Nucleus accumbens (tissue), 56 donors: ENCODE measurements around the gene DISC1.

Experiments used
- DNase-seq, 56 donors: peaks; one replicate each; lab custom pipeline; 2025; lab: John Stamatoyannopoulos, UW

The DISC1 gene

DNA sequence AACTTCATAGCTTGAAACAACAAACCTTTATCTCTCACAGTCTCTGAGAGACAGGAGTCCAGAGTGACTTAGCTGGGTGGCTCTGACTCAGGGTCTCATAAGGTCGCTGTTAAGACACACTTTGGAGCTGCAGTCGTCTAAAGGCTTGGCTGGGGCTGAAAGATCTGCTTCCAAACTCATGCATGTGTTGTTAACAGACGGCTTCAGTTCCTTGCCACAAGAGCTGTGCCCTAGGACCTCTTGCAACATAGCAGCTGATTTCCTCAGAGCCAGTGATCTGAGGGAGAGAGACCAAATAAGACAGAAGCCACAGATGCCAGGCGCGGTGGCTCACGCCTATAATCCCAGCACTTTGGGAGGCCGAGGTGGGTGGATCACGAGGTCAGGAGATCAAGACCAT is 176.8 kb downstream of the DISC1 start:
- peak in 5 of 56 donors; percentile 6 to 14 (median 10) for DNase-seq

- peak in 41 of 56 donors; percentile 2 to 70 (median 22) for DNase-seq
These were observed 180.3 kb downstream of the DISC1 start for GRCh38 chr1:231806623-231807495.

DNA sequence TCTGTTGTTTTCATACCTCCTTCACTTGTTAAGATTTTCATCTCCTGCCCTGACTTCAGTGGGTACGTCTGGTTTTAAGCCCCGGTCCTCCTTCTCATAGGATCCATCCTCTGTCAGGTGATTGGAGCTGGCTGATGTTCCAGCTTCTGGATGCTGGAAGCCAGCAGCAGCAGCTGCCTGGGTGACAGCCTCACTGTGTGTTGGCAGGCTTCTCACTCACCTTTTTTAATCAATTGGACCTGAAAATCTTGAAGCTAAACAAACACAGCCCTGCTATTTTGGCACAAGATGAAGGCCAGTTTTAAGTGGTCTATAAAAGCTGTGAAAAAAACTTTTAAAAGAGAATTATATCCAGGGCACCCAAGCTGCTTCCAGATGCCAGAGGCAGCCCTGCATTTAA is 181.0 kb downstream of the DISC1 start:
- peak in 2 of 56 donors; percentile 2 to 6 for DNase-seq

- no peak for DNase-seq
These were observed 181.5 kb downstream of the DISC1 start for GRCh38 chr1:231808116-231808515.

DNA sequence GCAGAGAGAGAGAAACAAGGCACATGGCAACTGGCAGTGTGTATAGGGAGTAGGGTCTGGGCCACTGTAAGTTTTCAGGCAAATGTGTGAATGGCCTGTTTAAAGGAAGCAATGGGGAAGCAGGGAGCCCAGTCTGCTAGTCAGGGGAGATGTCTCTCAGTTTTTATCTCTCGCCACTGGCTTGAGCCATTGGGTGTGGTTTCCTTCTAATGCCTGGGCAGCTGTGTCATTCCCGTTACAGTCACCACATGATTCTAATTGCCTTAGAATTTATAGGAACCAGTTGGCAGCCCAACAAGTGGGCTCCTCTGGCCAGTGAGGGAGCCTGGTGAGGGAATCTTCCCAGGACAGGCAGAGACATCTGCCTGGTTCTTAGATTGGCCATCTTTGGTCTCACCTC is 182.4 kb downstream of the DISC1 start:
- no peak for DNase-seq

DNA sequence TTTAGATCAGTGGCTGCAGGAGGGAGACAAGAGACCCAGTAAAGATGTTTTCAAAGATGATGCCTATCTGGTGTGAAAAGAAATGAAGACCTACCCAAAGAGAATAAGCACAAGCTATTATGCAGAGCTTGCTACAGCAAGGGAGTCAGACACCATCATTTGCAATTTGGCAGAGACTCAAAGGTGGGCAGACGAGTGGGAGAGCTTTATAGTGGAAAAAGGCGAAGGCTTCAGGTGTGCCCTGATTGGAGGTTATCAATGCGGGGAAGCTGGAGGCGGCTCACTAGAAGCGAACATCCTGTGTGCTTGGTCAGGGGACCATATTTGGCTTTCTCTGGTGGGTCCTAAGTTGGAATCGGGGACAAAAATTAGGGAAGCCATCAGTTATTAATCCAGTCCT is 183.8 kb downstream of the DISC1 start:
- DNase-seq, result peak in 1 of 56 donors; percentile 10

- DNase-seq, result no peak
These were observed 187.4 kb downstream of the DISC1 start for GRCh38 chr1:231814021-231814420.

- no peak for DNase-seq
These were observed 187.9 kb downstream of the DISC1 start for GRCh38 chr1:231814521-231814920.

DNA sequence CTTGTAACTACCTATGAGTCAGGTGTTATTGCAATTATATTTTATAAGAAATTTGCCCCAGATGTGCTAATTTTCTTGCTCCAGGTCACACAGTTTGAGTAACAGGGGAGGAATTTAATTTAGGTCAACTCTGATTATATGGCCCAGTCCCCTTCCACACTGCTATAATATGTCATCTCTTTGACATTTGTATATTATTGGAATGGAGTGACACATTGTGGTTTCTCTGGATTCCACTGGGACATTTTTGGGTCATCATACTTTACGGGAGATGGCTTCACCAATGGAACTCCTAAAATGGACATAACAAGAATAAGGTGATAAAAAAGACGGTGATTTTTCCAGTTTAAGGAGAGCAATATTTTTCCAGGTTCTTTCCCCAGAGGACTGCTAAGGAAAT is 191.2 kb downstream of the DISC1 start:
- DNase-seq, result no peak

- no peak for DNase-seq
These were observed 191.7 kb downstream of the DISC1 start for GRCh38 chr1:231818337-231818736.

GRCh38 chr1:231821281-231821680 is 194.7 kb downstream of the DISC1 start:
- no peak for DNase-seq

GRCh38 chr1:231822041-231822440 is 195.5 kb downstream of the DISC1 start:
- no peak for DNase-seq

GRCh38 chr1:231826566-231826965 is 200.0 kb downstream of the DISC1 start:
- DNase-seq, result no peak

- no peak for DNase-seq
These were observed 200.9 kb downstream of the DISC1 start for GRCh38 chr1:231827337-231828105.

DNA sequence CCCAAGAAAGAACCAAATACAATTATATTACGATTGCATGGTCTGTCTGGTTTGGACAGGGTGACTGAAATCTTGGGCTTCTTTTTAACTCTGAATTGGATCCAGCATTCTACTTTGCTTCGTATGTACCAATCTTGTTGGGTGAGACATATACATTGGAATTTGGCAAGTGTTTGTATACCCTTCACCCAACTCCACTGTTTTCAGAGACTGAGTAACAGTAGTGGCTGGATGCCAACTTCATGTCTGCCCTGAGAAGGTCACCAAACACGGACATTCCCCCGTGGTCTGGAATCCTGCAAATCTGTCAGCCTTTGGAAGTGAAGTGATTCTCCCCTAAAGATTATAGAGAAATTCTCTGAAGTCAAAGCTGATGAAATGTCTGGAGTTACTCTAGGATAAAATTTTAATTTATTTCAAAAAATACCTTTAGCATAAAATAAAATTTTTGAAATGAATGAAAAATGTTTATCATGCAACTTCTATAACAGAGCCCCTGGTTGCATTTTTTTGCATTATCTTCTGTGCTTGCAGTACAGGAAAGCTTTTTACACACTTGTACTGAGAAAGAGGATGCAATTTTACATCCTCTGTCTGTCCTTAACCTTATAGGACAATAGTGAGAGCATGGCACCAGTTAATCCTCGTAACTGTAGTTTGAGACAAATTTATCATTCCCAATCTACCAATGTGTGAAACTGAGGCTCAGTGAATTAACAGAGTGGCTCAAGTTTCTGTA is 201.8 kb downstream of the DISC1 start:
- DNase-seq, result no peak

GRCh38 chr1:231829332-231829731 is 202.7 kb downstream of the DISC1 start:
- no peak for DNase-seq

DNA sequence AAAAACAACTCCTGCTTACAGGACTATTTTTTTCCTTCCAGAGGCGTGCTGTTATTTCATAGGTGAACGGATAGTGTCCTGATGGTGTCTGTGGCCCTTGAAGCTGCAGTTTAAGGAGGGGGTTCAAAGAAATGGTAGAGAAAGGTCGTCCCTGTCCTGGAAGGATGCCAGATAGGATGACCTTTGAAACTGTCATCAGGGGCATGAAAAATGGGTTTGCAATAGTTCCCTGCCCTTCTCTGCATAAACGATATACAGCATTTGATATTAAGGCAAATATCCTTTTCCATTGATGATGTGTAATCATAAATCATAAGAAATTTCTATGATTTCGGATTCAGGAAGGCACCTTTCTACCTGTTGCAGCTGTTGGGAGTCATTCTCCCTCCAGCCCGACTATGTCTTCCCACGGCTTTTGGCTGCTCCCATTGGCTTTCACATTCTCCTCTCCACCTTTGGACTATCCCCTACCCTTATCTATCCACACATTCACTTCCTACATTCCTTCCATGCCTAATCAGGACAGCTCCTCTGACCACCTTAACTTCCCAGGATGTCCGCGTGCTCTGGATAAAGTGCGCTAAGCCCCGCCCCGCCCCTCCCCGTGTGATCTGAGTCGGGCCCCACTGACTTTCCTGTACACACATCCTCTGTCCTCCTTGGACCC is 209.8 kb downstream of the DISC1 start:
- DNase-seq, result no peak

DNA sequence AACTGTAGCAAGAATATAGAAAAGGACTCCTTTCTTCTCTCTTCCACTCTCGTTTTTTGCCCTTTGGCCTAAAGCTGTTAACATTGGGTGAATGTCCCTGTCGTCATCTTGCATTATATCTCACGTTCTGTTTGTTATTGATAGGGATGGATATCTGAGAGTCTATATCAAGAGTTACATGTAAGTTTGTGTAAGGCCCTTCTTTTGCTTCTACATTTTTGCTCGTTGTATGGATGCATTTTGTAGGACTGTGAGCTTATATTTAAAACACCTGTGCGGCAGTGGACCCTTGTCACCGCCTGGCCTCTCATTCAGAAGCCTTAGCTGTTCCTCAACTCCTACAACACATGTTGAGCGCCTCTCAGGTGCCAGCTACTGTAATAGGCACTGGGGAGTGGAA is 211.9 kb downstream of the DISC1 start:
- DNase-seq, result no peak

GRCh38 chr1:231839999-231840398 is 213.4 kb downstream of the DISC1 start:
- DNase-seq, result no peak

- no peak for DNase-seq
These were observed 215.2 kb downstream of the DISC1 start for GRCh38 chr1:231841616-231842344.
